Measurements from ENCODE around the gene POLR1C.
"Not testable (repeated sequence)": the region's sequence is repeated elsewhere in the genome, so short reads cannot be mapped to it uniquely, and the experiment has no call there.

The POLR1C gene, protein sequence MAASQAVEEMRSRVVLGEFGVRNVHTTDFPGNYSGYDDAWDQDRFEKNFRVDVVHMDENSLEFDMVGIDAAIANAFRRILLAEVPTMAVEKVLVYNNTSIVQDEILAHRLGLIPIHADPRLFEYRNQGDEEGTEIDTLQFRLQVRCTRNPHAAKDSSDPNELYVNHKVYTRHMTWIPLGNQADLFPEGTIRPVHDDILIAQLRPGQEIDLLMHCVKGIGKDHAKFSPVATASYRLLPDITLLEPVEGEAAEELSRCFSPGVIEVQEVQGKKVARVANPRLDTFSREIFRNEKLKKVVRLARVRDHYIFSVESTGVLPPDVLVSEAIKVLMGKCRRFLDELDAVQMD

DNA sequence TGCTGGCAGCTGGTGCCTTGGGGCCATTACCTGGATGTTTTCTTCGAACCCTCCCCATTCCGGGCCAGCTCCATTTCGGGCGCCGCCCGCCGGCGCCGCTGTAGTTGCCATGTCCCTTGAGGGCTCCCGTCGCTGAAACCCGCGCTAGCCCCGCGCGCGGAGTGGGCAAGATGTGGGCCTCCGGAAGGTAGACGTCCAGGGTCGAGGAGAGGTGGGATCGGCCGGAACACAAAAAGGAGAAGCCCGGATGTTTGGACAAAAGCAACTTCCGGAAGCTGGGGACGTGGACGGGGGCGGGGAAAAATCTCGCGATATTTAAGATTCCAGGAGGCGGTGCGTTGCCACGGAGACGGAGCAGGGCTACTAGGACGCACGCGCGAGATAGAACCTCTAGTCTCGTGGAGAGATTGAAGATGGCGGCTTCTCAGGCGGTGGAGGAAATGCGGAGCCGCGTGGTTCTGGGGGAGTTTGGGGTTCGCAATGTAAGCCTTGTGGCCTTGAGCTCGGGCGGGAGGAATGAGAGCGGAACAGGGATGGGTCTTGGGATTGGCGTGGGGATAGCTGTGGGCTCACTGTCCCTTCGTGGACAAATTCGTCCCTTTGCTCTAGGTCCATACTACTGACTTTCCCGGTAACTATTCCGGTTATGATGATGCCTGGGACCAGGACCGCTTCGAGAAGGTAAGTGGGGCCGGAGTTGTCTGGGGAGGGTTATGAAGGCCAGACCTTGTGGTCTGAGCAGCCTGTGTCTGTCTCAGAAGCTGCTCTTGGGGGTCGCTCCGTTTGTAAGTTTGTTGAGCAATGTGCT, at the start of gene POLR1C, which contains the start of gene YIPF3:
Gene POLR1C (plus strand): TSS at position 393 of the 808 bp plus-strand sequence. CDS start 21 bp downstream, at position 414.
Gene YIPF3 (minus strand): TSS at position 230 of the 808 bp plus-strand sequence. CDS start 119 bp downstream, at position 111.
- H3K27ac ChIP-seq (ENCODE audit: low read depth in 2 of 2, low read length in 2 of 2), result peak within 1 kb of the TSS; percentile 85 to 88
- H3K27me3 ChIP-seq (ENCODE audit: control insufficient read depth in 2 of 2, insufficient read depth in 2 of 2, low read length in 2 of 2), result no peaks in the 10 kb centered on the region
- H3K9me3 ChIP-seq (ENCODE audit: control insufficient read depth in 2 of 2, low read length in 2 of 2), result no peaks in the 10 kb centered on the region
- H3K9ac ChIP-seq (ENCODE audit: low read depth in 1 of 2, low read length in 2 of 2), result peak within 1 kb of the TSS; percentile 85 to 94
- H3K4me1 ChIP-seq (ENCODE audit: control insufficient read depth in 2 of 2, insufficient read depth in 2 of 2, low read length in 2 of 2), result peaks cover 21 to 23% of the 10 kb centered on the region in 2 donors
- H3K36me3 ChIP-seq (ENCODE audit: control insufficient read depth in 2 of 2, insufficient read depth in 2 of 2, low read length in 2 of 2), result peaks cover 50 to 62% of the 10 kb centered on the region in 2 donors
- peak within 1 kb of the TSS; percentile 86 to 97 for H3K4me3 ChIP-seq (ENCODE audit: low read length in 2 of 2)

DNA sequence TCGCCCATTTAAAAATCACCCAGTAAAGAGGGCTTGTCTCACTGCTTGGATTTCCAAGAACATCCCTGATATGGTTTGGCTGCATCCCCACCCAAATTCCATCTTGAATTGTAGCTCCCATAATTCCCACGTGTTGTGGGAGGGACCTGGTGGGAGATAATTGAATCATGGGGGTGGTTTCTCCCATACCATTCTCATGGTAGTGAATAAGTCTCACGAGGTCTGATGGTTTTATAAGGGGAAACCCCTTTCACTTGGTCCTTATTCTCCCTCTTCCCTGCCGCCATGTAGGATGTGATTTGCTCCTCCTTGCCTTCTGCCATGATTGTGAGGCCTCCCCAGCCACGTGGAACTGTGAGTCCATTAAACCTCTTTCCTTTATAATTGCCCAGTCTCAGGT, 49.6 kb upstream of the POLR1C start:
- H3K4me3 ChIP-seq (ENCODE audit: low read length in 2 of 2); H3K27ac ChIP-seq (ENCODE audit: low read depth in 2 of 2, low read length in 2 of 2); H3K9ac ChIP-seq (ENCODE audit: low read depth in 1 of 2, low read length in 2 of 2); H3K27me3 ChIP-seq (ENCODE audit: control insufficient read depth in 2 of 2, insufficient read depth in 2 of 2, low read length in 2 of 2); H3K36me3 ChIP-seq (ENCODE audit: control insufficient read depth in 2 of 2, insufficient read depth in 2 of 2, low read length in 2 of 2); H3K9me3 ChIP-seq (ENCODE audit: control insufficient read depth in 2 of 2, low read length in 2 of 2); H3K4me1 ChIP-seq (ENCODE audit: control insufficient read depth in 2 of 2, insufficient read depth in 2 of 2, low read length in 2 of 2): not testable (repeated sequence)

DNA sequence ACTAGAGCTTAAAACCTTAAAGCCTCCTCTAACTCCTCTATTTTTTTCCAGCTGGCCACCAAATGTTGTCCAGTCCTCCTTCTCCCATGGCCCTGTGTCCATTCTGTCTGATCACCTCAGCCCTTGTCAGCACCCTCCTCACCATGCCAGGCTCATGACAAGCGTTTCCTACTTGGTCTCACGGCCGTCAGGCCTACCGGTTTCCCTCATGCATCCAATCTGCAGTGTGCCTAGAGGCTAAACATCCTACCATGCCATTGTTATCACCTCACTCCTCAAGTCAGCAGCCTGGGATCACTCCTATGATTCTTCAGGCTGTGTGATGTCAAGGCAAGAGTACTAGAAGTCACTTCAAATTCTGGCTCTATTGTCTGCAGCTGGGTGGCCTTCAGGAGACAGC, 49.1 kb upstream of the POLR1C start:
- Histone ChIP-seq H3K9me3 (ENCODE audit: control insufficient read depth in 2 of 2, low read length in 2 of 2) (no peaks in the 10 kb centered on the region), H3K9ac (ENCODE audit: low read depth in 1 of 2, low read length in 2 of 2) (no peak overlapping the region), H3K27ac (ENCODE audit: low read depth in 2 of 2, low read length in 2 of 2) (no peak overlapping the region), H3K36me3 (ENCODE audit: control insufficient read depth in 2 of 2, insufficient read depth in 2 of 2, low read length in 2 of 2) (no peaks in the 10 kb centered on the region), H3K27me3 (ENCODE audit: control insufficient read depth in 2 of 2, insufficient read depth in 2 of 2, low read length in 2 of 2) (peaks cover under 1% of the 10 kb centered on the region in 2 donors), H3K4me1 (ENCODE audit: control insufficient read depth in 2 of 2, insufficient read depth in 2 of 2, low read length in 2 of 2) (no peaks in the 10 kb centered on the region), H3K4me3 (ENCODE audit: low read length in 2 of 2) (no peak overlapping the region)

DNA sequence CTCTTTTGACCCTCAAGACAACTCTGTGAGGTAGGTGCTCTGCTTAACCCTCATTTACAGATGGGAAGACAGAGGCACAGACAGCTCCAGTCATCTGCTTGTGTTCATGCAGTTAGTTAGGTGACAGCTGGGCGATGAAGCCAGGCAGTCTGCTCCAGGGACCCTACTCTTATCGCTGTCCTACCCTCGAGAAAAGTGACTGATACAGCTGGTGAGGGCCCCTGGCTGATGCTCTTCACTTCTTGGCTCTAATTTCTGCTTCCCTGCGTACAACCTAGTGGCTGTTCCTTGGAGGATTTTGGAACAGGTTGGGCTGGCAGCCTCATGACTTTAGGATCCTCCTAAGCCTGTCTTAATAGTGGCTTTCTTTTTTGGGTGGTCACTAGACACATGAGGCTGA, 48.6 kb upstream of the POLR1C start:
- Histone ChIP-seq H3K36me3 (ENCODE audit: control insufficient read depth in 2 of 2, insufficient read depth in 2 of 2, low read length in 2 of 2) (no peaks in the 10 kb centered on the region), H3K4me3 (ENCODE audit: low read length in 2 of 2) (no peak overlapping the region), H3K27me3 (ENCODE audit: control insufficient read depth in 2 of 2, insufficient read depth in 2 of 2, low read length in 2 of 2) (no peaks in the 10 kb centered on the region), H3K9me3 (ENCODE audit: control insufficient read depth in 2 of 2, low read length in 2 of 2) (no peaks in the 10 kb centered on the region), H3K4me1 (ENCODE audit: control insufficient read depth in 2 of 2, insufficient read depth in 2 of 2, low read length in 2 of 2) (no peaks in the 10 kb centered on the region), H3K27ac (ENCODE audit: low read depth in 2 of 2, low read length in 2 of 2) (no peak overlapping the region), H3K9ac (ENCODE audit: low read depth in 1 of 2, low read length in 2 of 2) (no peak overlapping the region)

DNA sequence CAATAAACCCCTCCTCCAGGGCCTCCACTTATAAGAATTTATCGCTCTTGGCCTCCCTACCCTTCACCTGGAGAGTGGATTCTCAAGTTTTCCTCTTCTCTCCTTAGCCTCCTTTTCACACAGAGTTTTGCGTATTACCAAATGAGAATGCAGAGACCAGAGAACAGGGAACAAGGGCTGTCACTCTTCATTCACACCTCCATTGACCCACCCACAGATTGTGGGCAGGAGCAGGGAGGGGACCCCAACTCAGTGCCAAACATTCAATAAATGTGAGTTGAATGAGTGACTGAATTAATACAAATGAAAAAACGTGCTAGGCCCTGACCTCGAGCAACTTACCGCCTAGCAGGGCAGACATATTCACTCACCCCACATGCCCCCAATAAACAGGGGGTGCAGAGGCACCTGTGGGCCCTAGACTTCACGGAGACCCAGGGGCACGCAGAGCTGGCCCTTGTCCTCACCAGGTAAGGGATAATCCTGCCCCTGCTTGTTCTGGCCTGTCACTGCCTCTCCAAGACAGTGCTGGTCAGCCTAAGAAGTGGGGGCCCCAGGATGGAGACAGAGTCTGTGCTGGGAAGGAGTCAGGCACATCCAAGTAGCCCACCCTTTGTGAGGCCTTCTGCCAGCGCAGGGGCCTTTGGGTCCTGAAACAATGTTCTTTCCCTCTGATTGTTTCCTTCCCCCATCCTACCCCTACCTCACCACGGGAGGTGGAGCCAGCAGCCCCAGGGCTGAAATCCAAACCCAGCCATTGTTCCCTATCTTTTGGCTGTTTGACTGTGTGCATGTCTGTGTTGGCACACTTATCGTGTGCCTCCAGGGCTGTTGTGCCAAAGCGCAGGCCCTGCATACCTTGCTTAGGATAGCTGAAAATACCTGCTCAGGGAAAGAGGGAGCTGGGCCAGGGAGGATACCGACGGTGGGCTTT, 47.9 kb upstream of the POLR1C start:
- H3K4me1 ChIP-seq (ENCODE audit: control insufficient read depth in 2 of 2, insufficient read depth in 2 of 2, low read length in 2 of 2), result no peaks in the 10 kb centered on the region
- H3K9ac ChIP-seq (ENCODE audit: low read depth in 1 of 2, low read length in 2 of 2), result no peak overlapping the region
- H3K27me3 ChIP-seq (ENCODE audit: control insufficient read depth in 2 of 2, insufficient read depth in 2 of 2, low read length in 2 of 2), result no peaks in the 10 kb centered on the region
- H3K27ac ChIP-seq (ENCODE audit: low read depth in 2 of 2, low read length in 2 of 2), result no peak overlapping the region
- H3K36me3 ChIP-seq (ENCODE audit: control insufficient read depth in 2 of 2, insufficient read depth in 2 of 2, low read length in 2 of 2), result no peaks in the 10 kb centered on the region
- no peaks in the 10 kb centered on the region for H3K9me3 ChIP-seq (ENCODE audit: control insufficient read depth in 2 of 2, low read length in 2 of 2)
- H3K4me3 ChIP-seq (ENCODE audit: low read length in 2 of 2), result no peak overlapping the region

DNA sequence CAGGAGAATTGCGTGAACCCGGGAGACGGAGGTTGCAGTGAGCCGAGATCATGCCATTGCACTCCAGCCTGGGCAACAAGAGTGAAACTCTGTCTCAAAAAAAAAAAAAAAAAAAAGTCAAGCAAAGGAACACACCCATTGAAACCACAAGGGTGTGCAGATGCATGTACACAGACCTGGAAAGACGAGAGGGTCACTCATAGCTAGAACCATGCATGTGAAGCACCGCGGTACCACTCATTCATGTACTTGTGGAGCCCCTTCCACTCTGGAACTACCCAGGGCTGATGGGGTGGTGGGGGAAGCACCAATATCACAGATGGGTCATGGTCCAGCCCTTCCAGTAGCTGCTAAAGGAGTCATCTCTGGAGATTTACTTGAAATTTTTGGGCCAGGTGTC, 46.9 kb upstream of the POLR1C start:
- Histone ChIP-seq H3K4me1 (ENCODE audit: control insufficient read depth in 2 of 2, insufficient read depth in 2 of 2, low read length in 2 of 2) (no peaks in the 10 kb centered on the region), H3K9me3 (ENCODE audit: control insufficient read depth in 2 of 2, low read length in 2 of 2) (no peaks in the 10 kb centered on the region), H3K27ac (ENCODE audit: low read depth in 2 of 2, low read length in 2 of 2) (no peak overlapping the region), H3K9ac (ENCODE audit: low read depth in 1 of 2, low read length in 2 of 2) (no peak overlapping the region), H3K36me3 (ENCODE audit: control insufficient read depth in 2 of 2, insufficient read depth in 2 of 2, low read length in 2 of 2) (no peaks in the 10 kb centered on the region), H3K4me3 (ENCODE audit: low read length in 2 of 2) (no peak overlapping the region), H3K27me3 (ENCODE audit: control insufficient read depth in 2 of 2, insufficient read depth in 2 of 2, low read length in 2 of 2) (no peaks in the 10 kb centered on the region)

DNA sequence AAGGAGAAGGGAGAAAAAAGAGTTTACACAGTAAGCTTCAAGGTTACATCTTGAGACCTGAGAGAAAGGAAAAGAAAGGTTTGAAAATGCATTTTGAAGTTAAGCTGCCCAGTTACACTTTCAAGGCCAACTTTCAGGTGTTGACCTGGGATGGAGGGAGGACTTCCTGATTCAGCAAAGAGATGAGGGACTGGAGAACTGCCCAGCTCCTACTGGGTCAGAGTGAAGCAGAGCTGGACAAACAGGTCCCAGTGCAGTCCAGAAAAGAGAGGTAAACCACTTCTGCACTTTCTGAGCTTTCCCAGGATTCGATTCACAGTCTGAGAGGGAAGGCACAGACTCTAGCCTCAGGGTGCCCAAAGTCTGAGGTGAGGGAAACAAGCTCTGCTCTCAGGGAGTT, 45.5 kb upstream of the POLR1C start:
- Histone ChIP-seq H3K9me3 (ENCODE audit: control insufficient read depth in 2 of 2, low read length in 2 of 2) (no peaks in the 10 kb centered on the region), H3K27me3 (ENCODE audit: control insufficient read depth in 2 of 2, insufficient read depth in 2 of 2, low read length in 2 of 2) (no peaks in the 10 kb centered on the region), H3K4me3 (ENCODE audit: low read length in 2 of 2) (no peak overlapping the region), H3K27ac (ENCODE audit: low read depth in 2 of 2, low read length in 2 of 2) (no peak overlapping the region), H3K4me1 (ENCODE audit: control insufficient read depth in 2 of 2, insufficient read depth in 2 of 2, low read length in 2 of 2) (no peaks in the 10 kb centered on the region), H3K36me3 (ENCODE audit: control insufficient read depth in 2 of 2, insufficient read depth in 2 of 2, low read length in 2 of 2) (no peaks in the 10 kb centered on the region), H3K9ac (ENCODE audit: low read depth in 1 of 2, low read length in 2 of 2) (no peak overlapping the region)

DNA sequence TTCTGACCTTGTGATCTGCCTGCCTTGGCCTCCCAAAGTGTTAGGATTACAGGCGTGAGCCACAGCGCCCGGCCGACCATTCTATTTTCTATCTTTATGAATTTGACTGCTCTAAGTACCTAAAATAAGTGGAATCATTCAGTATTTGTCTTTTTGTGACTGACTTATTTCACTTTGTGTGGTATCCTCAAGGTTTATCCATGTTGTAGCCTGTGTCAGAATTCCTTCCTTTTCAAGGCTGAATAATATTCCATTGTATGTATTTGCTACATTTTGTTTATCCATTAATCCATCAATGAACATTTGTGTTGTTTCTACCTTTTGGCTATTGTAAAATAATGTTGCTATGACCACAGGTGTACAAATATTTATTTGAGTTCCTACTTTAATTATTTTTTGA, 44.4 kb upstream of the POLR1C start:
- Histone ChIP-seq H3K27me3 (ENCODE audit: control insufficient read depth in 2 of 2, insufficient read depth in 2 of 2, low read length in 2 of 2) (no peaks in the 10 kb centered on the region), H3K27ac (ENCODE audit: low read depth in 2 of 2, low read length in 2 of 2) (no peak overlapping the region), H3K4me1 (ENCODE audit: control insufficient read depth in 2 of 2, insufficient read depth in 2 of 2, low read length in 2 of 2) (peaks cover 0 to 3% of the 10 kb centered on the region in 2 donors), H3K4me3 (ENCODE audit: low read length in 2 of 2) (no peak overlapping the region), H3K9ac (ENCODE audit: low read depth in 1 of 2, low read length in 2 of 2) (no peak overlapping the region), H3K9me3 (ENCODE audit: control insufficient read depth in 2 of 2, low read length in 2 of 2) (no peaks in the 10 kb centered on the region), H3K36me3 (ENCODE audit: control insufficient read depth in 2 of 2, insufficient read depth in 2 of 2, low read length in 2 of 2) (no peaks in the 10 kb centered on the region)

DNA sequence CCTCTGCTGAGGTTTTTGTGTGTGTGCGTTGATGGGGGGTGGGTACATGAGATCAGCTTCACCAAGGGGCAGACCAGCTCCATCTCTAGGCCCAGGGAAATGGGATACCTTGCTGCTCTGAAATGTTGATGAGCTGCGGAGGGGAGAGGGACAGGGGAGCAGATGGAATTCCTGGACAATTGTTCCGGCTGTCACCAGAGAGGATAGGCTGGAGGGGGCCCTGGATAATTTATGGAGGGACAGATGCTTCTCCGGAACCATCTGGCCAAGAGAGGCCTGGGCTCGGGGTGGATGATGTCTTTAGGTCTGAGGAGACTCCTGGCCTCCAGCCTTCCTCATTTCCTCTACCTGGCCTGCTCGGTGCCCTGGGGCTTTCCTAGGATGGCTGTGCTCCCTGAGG, 41.4 kb upstream of the POLR1C start:
- H3K27ac ChIP-seq (ENCODE audit: low read depth in 2 of 2, low read length in 2 of 2), result no peak overlapping the region
- peaks cover 8 to 11% of the 10 kb centered on the region in 2 donors for H3K4me1 ChIP-seq (ENCODE audit: control insufficient read depth in 2 of 2, insufficient read depth in 2 of 2, low read length in 2 of 2)
- H3K9ac ChIP-seq (ENCODE audit: low read depth in 1 of 2, low read length in 2 of 2), result no peak overlapping the region
- H3K27me3 ChIP-seq (ENCODE audit: control insufficient read depth in 2 of 2, insufficient read depth in 2 of 2, low read length in 2 of 2), result no peaks in the 10 kb centered on the region
- no peaks in the 10 kb centered on the region for H3K9me3 ChIP-seq (ENCODE audit: control insufficient read depth in 2 of 2, low read length in 2 of 2)
- H3K36me3 ChIP-seq (ENCODE audit: control insufficient read depth in 2 of 2, insufficient read depth in 2 of 2, low read length in 2 of 2), result no peaks in the 10 kb centered on the region
- no peak overlapping the region for H3K4me3 ChIP-seq (ENCODE audit: low read length in 2 of 2)

Data from mucosa of rectum (tissue), 2 donors.